WI38 (cell line): ENCODE results near the gene ADGB.

Experiments used
- H3K4me3 ChIP-seq: 2 replicates; pipeline ENCODE4 v1.5.1; 2011; ENCODE audit warnings: low read depth, mild to moderate bottlenecking, control low read depth, low read length
- TF ChIP-seq, protein P1 (sequence below): IDR thresholded peaks from 2 replicates; pipeline ENCODE4 v1.5.1; 2012; ENCODE audit warnings: low read depth, mild to moderate bottlenecking, control low read depth, low read length

ADGB gene

GRCh38 chr6:146657432-146657831, 58.7 kb downstream of the ADGB start:
- TF ChIP-seq, protein P1, sequence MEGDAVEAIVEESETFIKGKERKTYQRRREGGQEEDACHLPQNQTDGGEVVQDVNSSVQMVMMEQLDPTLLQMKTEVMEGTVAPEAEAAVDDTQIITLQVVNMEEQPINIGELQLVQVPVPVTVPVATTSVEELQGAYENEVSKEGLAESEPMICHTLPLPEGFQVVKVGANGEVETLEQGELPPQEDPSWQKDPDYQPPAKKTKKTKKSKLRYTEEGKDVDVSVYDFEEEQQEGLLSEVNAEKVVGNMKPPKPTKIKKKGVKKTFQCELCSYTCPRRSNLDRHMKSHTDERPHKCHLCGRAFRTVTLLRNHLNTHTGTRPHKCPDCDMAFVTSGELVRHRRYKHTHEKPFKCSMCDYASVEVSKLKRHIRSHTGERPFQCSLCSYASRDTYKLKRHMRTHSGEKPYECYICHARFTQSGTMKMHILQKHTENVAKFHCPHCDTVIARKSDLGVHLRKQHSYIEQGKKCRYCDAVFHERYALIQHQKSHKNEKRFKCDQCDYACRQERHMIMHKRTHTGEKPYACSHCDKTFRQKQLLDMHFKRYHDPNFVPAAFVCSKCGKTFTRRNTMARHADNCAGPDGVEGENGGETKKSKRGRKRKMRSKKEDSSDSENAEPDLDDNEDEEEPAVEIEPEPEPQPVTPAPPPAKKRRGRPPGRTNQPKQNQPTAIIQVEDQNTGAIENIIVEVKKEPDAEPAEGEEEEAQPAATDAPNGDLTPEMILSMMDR: no peak

DNA sequence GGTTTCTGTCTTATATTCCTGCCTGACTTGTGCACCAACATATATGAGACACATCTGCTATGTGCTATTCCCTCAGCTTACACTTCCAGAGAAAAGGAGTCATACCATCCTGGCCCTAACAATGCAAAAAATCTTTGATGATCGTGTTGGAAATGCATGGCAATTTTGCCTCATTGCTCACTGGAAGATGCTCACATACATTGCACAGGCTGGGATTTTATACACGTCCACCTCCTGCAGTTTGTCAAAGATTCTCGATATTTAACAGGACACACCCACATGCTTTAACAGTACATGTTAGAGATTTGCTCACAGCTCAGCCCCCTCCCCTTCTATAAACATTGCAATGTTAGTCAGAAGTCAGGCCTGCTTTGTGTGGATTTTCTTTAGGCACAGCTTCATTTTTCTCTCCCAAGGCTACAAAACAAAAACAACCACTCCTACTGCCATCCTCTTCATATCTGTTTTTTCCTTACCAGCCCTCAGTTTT, 66.1 kb downstream of the ADGB start:
- TF ChIP-seq, protein P1: no peak
- no peak overlapping the region for H3K4me3 ChIP-seq

More at GRCh38 chr6:146657432-146657831, 58.7 kb downstream of the ADGB start:
- H3K4me3 ChIP-seq: no peak overlapping the region

GRCh38 chr6:146666909-146667308, 68.1 kb downstream of the ADGB start:
- TF ChIP-seq, protein P1: no peak
- H3K4me3 ChIP-seq: no peak overlapping the region

GRCh38 chr6:146670161-146670560, 71.4 kb downstream of the ADGB start:
- H3K4me3 ChIP-seq: no peak overlapping the region
- TF ChIP-seq, protein P1: no peak

DNA sequence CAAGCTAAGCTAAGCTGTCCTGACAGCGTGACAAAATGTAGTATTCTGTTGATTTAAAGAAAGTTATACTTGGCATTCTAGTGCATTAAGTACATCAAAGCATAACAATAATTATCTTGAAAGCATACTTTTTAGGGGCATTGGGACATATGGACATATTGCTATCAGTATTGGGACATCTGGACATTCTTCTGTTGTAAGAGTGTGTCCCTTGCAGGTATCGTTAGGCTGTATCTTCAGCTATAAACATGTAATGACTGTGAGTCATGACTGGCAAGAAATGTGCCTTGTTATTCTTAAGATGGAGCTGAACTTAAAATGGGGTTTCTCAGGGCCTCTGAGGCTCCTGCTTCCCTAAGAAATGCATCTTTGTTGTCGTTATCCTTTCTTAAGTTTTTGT, 74.3 kb downstream of the ADGB start:
- no peak overlapping the region for H3K4me3 ChIP-seq
- TF ChIP-seq, protein P1: no peak

DNA sequence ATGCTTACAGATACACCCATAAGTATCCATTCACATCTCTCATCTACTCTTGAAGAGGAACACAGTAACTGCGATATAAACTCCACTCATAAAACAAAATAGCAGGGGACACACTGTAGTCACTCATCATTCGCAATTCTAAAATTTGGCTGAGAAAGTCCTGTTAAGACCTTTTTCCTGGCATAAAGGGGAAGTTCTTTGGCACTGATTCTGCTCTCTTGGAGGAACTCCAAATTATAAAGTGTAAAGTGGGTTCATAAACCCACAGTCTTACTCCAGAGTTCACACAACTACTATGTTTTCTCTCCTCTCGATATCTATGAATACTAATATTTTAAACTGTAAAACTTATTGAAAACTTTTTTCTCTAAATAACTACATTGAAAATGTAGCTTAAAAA, 80.6 kb downstream of the ADGB start:
- TF ChIP-seq, protein P1: no peak
- no peak overlapping the region for H3K4me3 ChIP-seq

DNA sequence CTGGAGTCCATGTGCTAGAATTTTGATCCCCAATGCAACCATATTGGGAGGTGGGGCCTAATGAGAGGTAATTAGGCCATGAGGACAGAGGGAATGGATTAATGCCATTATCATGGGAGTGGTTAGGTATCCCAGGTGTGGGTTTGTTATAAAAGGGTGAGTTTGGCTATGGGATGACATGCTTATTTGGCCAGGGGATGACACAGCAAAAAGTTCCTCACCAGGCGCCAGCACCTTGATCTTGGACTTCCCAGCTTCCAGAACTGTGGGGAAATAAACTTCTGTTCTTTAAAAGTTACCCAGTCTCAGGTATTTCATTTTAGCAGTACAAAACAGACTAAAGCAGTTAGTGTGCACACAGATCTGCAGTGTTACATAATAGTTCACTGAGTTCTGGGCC, 84.1 kb downstream of the ADGB start:
- TF ChIP-seq, protein P1: no peak

More for the DNA sequence above, 84.1 kb downstream of the ADGB start:
- H3K4me3 ChIP-seq: no peak overlapping the region
